ENCODE measurements around the gene MID1.

- no peak for TF ChIP-seq CTCF (IDR thresholded peaks at IDR 0.05; ENCODE audit: low read depth, low read length)
- TF ChIP-seq MAX (IDR thresholded peaks at IDR 0.05; ENCODE audit: low read depth, low read length), result no peak
- no peak for TF ChIP-seq MYC (IDR thresholded peaks at IDR 0.05; ENCODE audit: low read depth, low read length)
Observed at GRCh38 chrX:10536744-10537143, 83.6 kb downstream of the MID1 start.

All from NB4 (cell line).